Dermis blood vessel endothelial cell (primary cell): ENCODE data around the gene NEUROD4. TPM values are rescaled to one million over a fixed set of nuclear protein-coding genes. Genes with fewer than 3 reads are reported as not detected.

Experiments used
- DNase-seq: peaks from one replicate; pipeline ENCODE4 v3.0.0; 2010
- total RNA-seq: library from RNA; depleted of rRNA; stranded (reverse); fragments of >200 nt; gene quantifications from 2 replicates; pipeline ENCODE4 v1.2.3, GENCODE V29; 2014

Gene NEUROD4
- total RNA-seq, 1 donor from 2014 or later, result not detected

- no peak for DNase-seq
These were observed 41.2 kb downstream of the NEUROD4 start for GRCh38 chr12:55061024-55061423.

GRCh38 chr12:55063291-55063690, 43.5 kb downstream of the NEUROD4 start:
- DNase-seq, result no peak

GRCh38 chr12:55065535-55065934, 45.8 kb downstream of the NEUROD4 start:
- DNase-seq, result no peak

GRCh38 chr12:55067701-55068100, 47.9 kb downstream of the NEUROD4 start:
- no peak for DNase-seq

GRCh38 chr12:55068416-55069010, 48.7 kb downstream of the NEUROD4 start:
- DNase-seq, result peak; percentile 75

- DNase-seq, result peak; percentile 61
These were observed 52.3 kb downstream of the NEUROD4 start for GRCh38 chr12:55072083-55072482.

GRCh38 chr12:55073043-55074022, 53.6 kb downstream of the NEUROD4 start:
- DNase-seq, result peak; percentile 91

GRCh38 chr12:55074806-55075205, 55.0 kb downstream of the NEUROD4 start:
- DNase-seq, result peak; percentile 88

Other genes with a start within 250 kb of the NEUROD4 start
- not detected in 2 replicates for gene MUCL1, start 165.5 kb upstream of the NEUROD4 start, total RNA-seq
- not detected in 2 replicates for gene TESPA1, start 35.2 kb upstream of the NEUROD4 start, total RNA-seq
- gene OR9K2, start 106.4 kb downstream of the NEUROD4 start, total RNA-seq, result not detected in 2 replicates
- not detected in 2 replicates for gene OR10A7, start 201.1 kb downstream of the NEUROD4 start, total RNA-seq
- gene OR6C74, start 224.6 kb downstream of the NEUROD4 start, total RNA-seq, result not detected in 2 replicates